NCI-H1092 treated with DMSO at 0.1 percent for 48 hours (cell line): ENCODE results near the gene MAFG.

ENCODE experiments used
- DNase-seq: peaks from one replicate; lab custom pipeline; 2025; lab: John Stamatoyannopoulos, UW

Gene MAFG

GRCh38 chr17:81909966-81910839 is 17.3 kb downstream of the MAFG start:
- DNase-seq, result no peak

GRCh38 chr17:81909231-81909630 is 18.3 kb downstream of the MAFG start:
- no peak for DNase-seq

GRCh38 chr17:81908793-81909192 is 18.7 kb downstream of the MAFG start:
- DNase-seq, result no peak

- no peak for DNase-seq
Measured at GRCh38 chr17:81907219-81908145, 20.1 kb downstream of the MAFG start.

- no peak for DNase-seq
Measured at GRCh38 chr17:81906476-81907218, 20.9 kb downstream of the MAFG start.

GRCh38 chr17:81905993-81906392 is 21.5 kb downstream of the MAFG start:
- no peak for DNase-seq

GRCh38 chr17:81905424-81905875 is 22.1 kb downstream of the MAFG start:
- DNase-seq, result no peak

- DNase-seq, result no peak
Measured at GRCh38 chr17:81904600-81905423, 22.7 kb downstream of the MAFG start.

GRCh38 chr17:81903896-81904599 is 23.5 kb downstream of the MAFG start:
- no peak for DNase-seq

GRCh38 chr17:81903415-81903831 is 24.1 kb downstream of the MAFG start:
- no peak for DNase-seq

GRCh38 chr17:81902653-81903414 is 24.7 kb downstream of the MAFG start:
- no peak for DNase-seq

- no peak for DNase-seq
Measured at GRCh38 chr17:81902023-81902652, 25.4 kb downstream of the MAFG start, which contains the start of gene NPB. TSS of gene NPB (plus strand) at chr17:81902238. CDS start at chr17:81902278, 40 bp downstream.

GRCh38 chr17:81901167-81902022 is 26.1 kb downstream of the MAFG start:
- DNase-seq, result no peak

GRCh38 chr17:81900181-81900820 is 27.2 kb downstream of the MAFG start:
- DNase-seq, result no peak

- DNase-seq, result no peak
Measured at GRCh38 chr17:81899514-81900166, 27.9 kb downstream of the MAFG start.

GRCh38 chr17:81898885-81899284 is 28.6 kb downstream of the MAFG start:
- no peak for DNase-seq
